Activated T-cell treated with anti-CD3 and anti-CD28 coated beads, Interleukin-2, amount 50 U/mL, for 4 hours (primary cell): ENCODE data around the gene NVL. TPM values are rescaled to one million over a fixed set of nuclear protein-coding genes. Genes with fewer than 3 reads are reported as not detected.
"Not testable (repeated sequence)": the region's sequence is repeated elsewhere in the genome, so short reads cannot be mapped to it uniquely, and the experiment has no call there.

ENCODE experiments used
- ATAC-seq, 2 donors: fragments of 200-7000 bp; cut with Tn5 transposase; one replicate each; pipeline ENCODE4 v1.10.0; 2021
- DNase-seq: peaks from one replicate; pipeline ENCODE4 v3.0.0-alpha.2; 2020
- H3K27me3 Mint-ChIP-seq: one replicate; pipeline ENCODE4 v1.8.0; 2021; ENCODE audit warnings: low read depth, mixed read lengths
- H3K36me3 Mint-ChIP-seq: one replicate; pipeline ENCODE4 v1.8.0; 2022; ENCODE audit warnings: mixed read lengths; ENCODE audit not compliant: insufficient read depth
- H3K4me1 Mint-ChIP-seq: one replicate; pipeline ENCODE4 v1.8.0; 2021; ENCODE audit warnings: low read depth, mixed read lengths
- H3K4me3 Mint-ChIP-seq: one replicate; pipeline ENCODE4 v1.8.0; 2021; ENCODE audit warnings: mild to moderate bottlenecking, moderate library complexity, mixed read lengths
- H3K9me3 Mint-ChIP-seq: one replicate; pipeline ENCODE4 v1.8.0; 2021; ENCODE audit warnings: mixed read lengths
- total RNA-seq, 3 donors: library from RNA; stranded (reverse); gene quantifications; one replicate each; pipeline ENCODE4 v1.2.1, GENCODE V29; 2021

The NVL gene
- total RNA-seq = 10 to 100 TPM; 40.0 to 42.7 (median 41.8) TPM

DNA sequence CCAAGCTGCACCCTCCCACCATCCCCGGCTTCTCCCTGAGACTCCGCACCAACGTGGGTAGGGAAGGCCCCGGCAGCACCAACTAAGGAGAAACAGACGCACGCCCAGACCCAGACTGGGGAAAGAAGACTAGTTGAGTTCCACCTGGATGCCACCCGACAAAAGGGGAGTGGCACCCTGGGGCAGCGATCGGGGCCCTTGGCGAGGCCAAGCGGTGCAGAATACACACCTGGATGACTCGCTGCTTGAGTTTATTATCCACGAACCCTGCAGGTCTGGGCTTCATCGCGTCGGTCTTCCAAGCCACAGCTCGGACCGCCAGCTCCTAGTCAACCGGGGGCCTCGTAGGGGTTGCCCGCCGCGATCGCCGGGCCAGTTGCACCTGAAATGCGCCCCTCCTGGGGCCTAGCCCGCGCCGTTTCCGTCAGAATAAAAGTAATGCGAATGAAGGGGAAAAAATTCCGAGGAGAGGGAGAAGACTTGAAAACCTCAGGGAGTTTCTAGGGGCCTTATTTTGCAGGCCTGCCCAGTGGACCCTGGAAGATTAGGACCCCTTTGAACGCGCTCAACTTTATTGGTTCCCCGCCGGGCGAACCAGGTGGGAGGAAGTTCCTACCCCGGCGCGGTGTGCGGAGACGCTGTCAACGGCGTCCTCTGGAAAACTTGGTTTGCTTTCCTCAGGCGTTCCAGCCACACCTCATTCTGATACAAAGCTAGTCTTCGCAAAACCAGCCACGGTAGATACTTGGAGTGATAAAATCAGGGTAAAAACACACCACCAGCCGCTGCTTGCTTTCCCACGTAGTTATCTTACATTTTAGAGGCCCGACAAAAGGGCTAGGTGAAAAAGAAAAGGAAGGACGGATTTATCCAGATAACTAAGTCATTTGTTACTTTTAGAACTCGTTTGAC, at the start of gene NVL:
TSS of gene NVL (minus strand) at position 331 of the 912 bp plus-strand sequence. CDS start at position 286, 45 bp downstream.
- Mint-ChIP-seq H3K27me3 (no peaks in the 10 kb centered on the region), H3K9me3 (no peaks in the 10 kb centered on the region), H3K36me3 (peaks cover 4% of the 10 kb centered on the region), H3K4me1 (peaks cover 40% of the 10 kb centered on the region), H3K4me3 (peak within 1 kb of the TSS; percentile 96)
- peak; percentile 91 to 92 for ATAC-seq
- DNase-seq = peak; percentile 69

DNA sequence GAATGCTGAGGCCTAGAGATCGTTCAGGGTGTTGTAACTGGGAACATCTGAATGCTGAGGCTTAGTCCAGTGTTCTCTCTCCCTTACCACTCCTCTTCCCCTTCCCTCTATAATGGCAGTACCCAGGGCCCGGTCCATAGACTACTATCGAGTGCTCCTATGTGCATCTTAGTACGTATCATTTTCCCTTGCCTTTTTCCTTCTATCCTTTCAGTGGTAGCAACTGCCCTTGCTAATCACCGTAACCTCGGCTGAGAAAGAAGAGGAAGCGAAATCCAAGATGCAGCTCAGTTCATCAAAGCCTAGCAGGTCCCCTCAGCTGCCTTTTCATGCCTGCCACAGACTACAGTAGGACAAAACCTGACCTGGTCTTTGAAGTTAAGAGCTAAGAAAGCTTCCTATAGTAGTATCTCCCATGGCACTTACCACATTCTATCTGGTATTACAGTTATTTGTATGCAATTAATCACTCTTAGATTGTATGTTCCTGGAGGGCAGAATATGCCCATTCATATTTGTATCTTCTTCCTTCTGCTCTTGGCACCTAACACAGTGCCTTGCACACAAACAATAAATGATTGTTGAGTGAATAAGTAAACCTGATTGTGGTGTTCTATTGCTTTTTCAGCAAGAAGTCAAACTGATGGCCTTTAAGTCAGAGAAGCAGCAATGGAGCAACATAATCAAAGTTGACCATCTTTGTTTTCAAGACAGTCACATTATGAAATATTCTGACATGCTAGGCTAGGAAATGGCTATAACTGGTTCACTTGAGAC, 49.1 kb upstream of the NVL start:
- Mint-ChIP-seq H3K4me3 (peak overlapping the region; percentile 12), H3K4me1 (peaks cover 89% of the 10 kb centered on the region), H3K9me3 (no peaks in the 10 kb centered on the region), H3K27me3 (no peaks in the 10 kb centered on the region), H3K36me3 (peaks cover 29% of the 10 kb centered on the region)
- ATAC-seq (no peak), DNase-seq (no peak)

GRCh38 chr1:224377676-224378006, 47.7 kb upstream of the NVL start:
- H3K27me3 Mint-ChIP-seq = no peaks in the 10 kb centered on the region
- ATAC-seq = peak; percentile 62 to 66

GRCh38 chr1:224375059-224375458, 45.1 kb upstream of the NVL start:
- no peak for ATAC-seq
- DNase-seq = no peak
- Mint-ChIP-seq H3K36me3 (peaks cover 51% of the 10 kb centered on the region), H3K4me1 (peaks cover 81% of the 10 kb centered on the region), H3K4me3 (no peak overlapping the region), H3K9me3 (no peaks in the 10 kb centered on the region), H3K27me3 (no peaks in the 10 kb centered on the region)

More at GRCh38 chr1:224377676-224378006, 47.7 kb upstream of the NVL start:
- no peak for DNase-seq
- H3K9me3 Mint-ChIP-seq = no peaks in the 10 kb centered on the region
- H3K36me3 Mint-ChIP-seq = peaks cover 35% of the 10 kb centered on the region
- no peak overlapping the region for H3K4me3 Mint-ChIP-seq
- peaks cover 93% of the 10 kb centered on the region for H3K4me1 Mint-ChIP-seq

DNA sequence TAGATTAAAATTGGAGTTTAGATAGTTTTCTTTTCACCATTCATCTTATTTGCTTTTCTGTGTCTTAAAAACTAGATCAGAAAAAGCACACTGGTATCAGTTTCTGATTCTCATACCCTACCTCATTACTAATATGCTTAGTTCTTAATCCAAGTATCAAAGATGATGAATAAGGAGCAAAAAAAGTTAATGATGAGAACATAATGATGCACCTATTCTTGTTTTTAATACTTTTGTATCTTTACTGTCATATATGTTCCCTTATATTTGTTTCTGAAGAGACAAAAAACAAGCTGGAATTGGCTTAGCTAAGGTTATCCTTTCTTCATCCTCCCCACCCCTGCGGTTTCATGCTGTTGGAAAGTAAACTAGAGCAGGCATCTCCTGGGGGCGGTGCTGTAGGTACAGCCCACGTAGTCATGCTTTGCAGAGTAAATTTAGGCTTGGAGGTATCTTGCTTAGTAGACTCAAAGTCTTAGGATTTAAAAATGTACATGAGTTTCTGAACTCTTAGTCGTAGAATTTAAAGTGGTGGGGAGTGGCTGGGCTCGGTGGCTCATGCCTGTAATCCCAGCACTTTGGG, 43.1 kb upstream of the NVL start:
- ATAC-seq (peak; percentile 50 to 53), DNase-seq (no peak)
- Mint-ChIP-seq H3K4me3 (no peak overlapping the region), H3K27me3 (no peaks in the 10 kb centered on the region), H3K9me3 (no peaks in the 10 kb centered on the region), H3K4me1 (peaks cover 76% of the 10 kb centered on the region), H3K36me3 (peaks cover 46% of the 10 kb centered on the region)

DNA sequence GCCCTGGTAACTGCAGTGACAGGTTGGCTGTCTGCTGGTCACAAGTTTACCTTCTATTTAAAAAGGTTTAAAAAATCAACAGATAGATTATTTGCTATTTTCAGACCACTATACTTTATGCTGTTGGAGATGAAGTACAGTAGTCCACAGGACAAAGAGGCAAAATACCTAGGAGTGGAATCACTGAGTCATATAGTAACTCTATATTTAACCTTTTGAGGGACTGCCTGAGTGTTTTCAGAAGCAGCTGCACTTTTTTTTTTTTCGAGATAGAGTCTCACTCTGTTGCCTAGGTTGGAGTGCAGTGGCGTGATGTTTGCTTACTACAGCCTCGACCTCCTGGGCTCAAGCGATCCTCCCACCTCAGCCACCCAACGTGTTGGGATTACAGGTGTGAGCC, 38.4 kb upstream of the NVL start:
- H3K9me3 Mint-ChIP-seq = no peaks in the 10 kb centered on the region
- H3K27me3 Mint-ChIP-seq = no peaks in the 10 kb centered on the region
- DNase-seq = no peak
- H3K36me3 Mint-ChIP-seq = peaks cover 43% of the 10 kb centered on the region
- no peak overlapping the region for H3K4me3 Mint-ChIP-seq
- peaks cover 61% of the 10 kb centered on the region for H3K4me1 Mint-ChIP-seq
- ATAC-seq = peak; percentile 44 to 66

GRCh38 chr1:224359207-224359606, 29.2 kb upstream of the NVL start:
- Mint-ChIP-seq H3K4me3 (peak overlapping the region; percentile 0), H3K36me3 (peaks cover 21% of the 10 kb centered on the region), H3K4me1 (peaks cover 53% of the 10 kb centered on the region), H3K9me3 (no peaks in the 10 kb centered on the region), H3K27me3 (no peaks in the 10 kb centered on the region)
- no peak for DNase-seq
- no peak for ATAC-seq

GRCh38 chr1:224358237-224358636, 28.3 kb upstream of the NVL start:
- DNase-seq = no peak
- Mint-ChIP-seq H3K4me1 (peaks cover 45% of the 10 kb centered on the region), H3K36me3 (peaks cover 13% of the 10 kb centered on the region), H3K27me3 (no peaks in the 10 kb centered on the region), H3K9me3 (no peaks in the 10 kb centered on the region), H3K4me3 (peak overlapping the region; percentile 90)
- no peak for ATAC-seq

DNA sequence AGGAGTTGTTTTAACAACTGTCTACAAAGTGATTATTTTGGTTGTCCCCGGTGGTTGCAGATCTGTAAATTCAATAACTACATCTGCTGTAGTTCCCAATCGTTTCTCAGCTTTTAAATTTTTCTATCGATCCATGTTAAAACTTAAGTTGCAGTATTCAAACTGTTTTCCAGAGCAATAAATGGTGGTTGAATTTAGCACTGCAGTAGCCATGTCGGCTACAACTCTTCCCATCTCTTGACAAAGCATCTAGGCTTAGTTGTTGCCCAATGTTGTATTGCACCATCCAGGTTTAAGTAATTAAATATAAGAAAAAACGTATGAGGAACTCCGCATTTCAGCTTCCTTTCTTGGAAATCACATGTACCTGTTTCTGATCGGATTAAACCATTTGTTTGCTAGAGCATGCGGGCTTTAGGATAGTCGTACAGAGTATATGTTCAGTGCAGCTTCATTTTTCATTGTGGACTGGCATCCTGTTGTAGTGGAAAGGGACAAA, 27.7 kb upstream of the NVL start:
- Mint-ChIP-seq H3K4me3 (peak overlapping the region; percentile 90), H3K9me3 (no peaks in the 10 kb centered on the region), H3K27me3 (no peaks in the 10 kb centered on the region), H3K36me3 (peaks cover 11% of the 10 kb centered on the region), H3K4me1 (peaks cover 42% of the 10 kb centered on the region)
- ATAC-seq = no peak
- no peak for DNase-seq

- ATAC-seq = peak; percentile 99
- peak; percentile 85 for DNase-seq
- H3K4me1 Mint-ChIP-seq = peaks cover 36% of the 10 kb centered on the region
These were observed 27.0 kb upstream of the NVL start, which contains the start of gene CNIH4 for GRCh38 chr1:224356685-224357625. Gene CNIH4, plus strand, starts transcription at chr1:224356879. Its CDS starts 46 bp downstream, at chr1:224356925.

DNA sequence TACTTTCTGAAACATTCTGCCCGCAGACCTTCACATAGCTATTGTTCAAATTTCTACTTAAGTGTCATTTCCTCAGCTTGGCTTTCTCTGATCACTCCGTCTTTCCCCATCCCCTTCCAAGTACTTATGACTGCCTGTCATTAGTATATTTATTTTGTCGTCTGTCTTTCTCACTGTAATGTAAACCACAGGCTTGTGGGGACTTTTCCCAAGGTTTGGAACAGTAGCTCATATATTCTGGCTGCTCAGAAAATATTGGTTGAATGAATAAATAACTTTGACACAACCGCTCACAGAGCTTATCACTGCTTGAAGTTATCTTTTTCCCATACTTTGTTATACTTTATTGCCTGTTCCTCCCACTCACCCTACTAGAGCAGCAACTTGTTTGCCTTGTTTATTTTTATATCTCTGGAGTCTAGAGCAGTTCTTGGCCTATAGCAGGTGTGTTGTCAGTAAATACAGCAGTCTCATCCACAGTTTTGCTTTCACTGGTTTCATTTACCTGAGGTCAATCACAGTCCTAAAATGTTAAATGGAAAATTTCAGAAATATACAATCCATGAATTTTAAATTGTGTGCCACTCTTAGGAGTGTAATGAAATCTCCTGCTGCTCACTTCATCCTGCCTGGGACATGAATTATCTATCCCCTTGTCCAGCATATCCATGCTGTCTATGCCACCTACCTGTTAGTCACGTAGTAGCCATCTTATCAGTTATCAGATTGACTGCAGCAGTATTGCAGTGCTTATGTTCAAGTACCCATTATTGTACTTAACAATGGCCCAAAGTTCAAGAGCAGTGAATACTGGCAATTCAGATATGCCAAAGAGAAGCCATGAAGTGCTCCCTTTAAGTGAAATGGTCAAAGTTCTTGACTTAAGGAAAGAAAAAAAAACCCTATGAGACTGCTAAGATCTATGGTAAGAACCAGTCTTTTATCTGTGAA, 24.3 kb upstream of the NVL start:
- Mint-ChIP-seq H3K4me3 (no peak overlapping the region), H3K36me3 (peaks cover 6% of the 10 kb centered on the region), H3K27me3 (no peaks in the 10 kb centered on the region), H3K9me3 (no peaks in the 10 kb centered on the region), H3K4me1 (peaks cover 21% of the 10 kb centered on the region)
- ATAC-seq (no peak), DNase-seq (no peak)

More at GRCh38 chr1:224356685-224357625, 27.0 kb upstream of the NVL start, which contains the start of gene CNIH4:
- no peaks in the 10 kb centered on the region for H3K9me3 Mint-ChIP-seq
- H3K36me3 Mint-ChIP-seq = peaks cover 7% of the 10 kb centered on the region
- H3K4me3 Mint-ChIP-seq = peak within 1 kb of the TSS; percentile 90
- H3K27me3 Mint-ChIP-seq = no peaks in the 10 kb centered on the region

DNA sequence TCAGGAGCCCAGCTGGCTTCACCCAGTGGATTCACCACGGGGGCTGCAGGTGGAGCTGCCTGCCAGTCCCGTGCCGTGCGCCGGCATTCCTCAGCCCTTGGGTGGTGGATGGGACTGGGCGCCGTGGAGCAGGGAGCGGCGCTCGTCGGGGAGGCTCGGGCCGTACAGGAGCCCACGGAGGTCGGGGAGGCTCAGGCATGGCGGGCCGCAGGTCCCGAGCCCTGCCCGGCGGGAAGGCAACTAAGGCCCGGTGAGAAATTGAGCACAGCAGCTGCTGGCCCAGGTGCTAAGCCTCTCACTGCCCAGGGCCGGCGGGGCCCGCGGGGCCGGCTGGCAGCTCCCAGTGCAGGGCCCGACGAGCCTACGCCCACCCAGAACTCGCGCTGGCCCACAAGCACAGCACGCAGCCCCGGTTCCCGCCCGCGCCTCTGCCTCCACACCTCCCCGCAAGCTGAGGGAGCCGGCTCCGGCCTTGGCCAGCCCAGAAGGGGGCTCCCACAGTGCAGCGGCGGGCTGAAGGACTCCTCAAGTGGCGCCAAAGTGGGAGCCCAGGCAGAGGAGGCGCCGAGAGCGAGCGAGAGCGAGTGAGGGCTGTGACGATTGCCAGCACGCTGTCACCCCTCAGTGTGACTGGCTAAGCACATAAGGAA, 22.6 kb upstream of the NVL start:
- H3K4me1 Mint-ChIP-seq = peaks cover 15% of the 10 kb centered on the region
- H3K9me3 Mint-ChIP-seq = not testable (repeated sequence)

More for the DNA sequence above, 22.6 kb upstream of the NVL start:
- H3K4me3 Mint-ChIP-seq, ATAC-seq, H3K36me3 Mint-ChIP-seq, DNase-seq, H3K27me3 Mint-ChIP-seq: not testable (repeated sequence)
